Measurements from ENCODE around the gene PRKCA.

GRCh38 chr17:66549311-66549704, 246.9 kb downstream of the PRKCA start:
- TF ChIP-seq POLR2A (IDR thresholded peaks at IDR 0.05; ENCODE audit: low read depth, low read length) = no peak
- no peak for TF ChIP-seq TAF1 (IDR thresholded peaks at IDR 0.05; ENCODE audit: borderline replicate concordance, low read depth, low read length)
- no peak for TF ChIP-seq POLR2AphosphoS5 (IDR thresholded peaks at IDR 0.05; ENCODE audit: low read depth, low read length)
